Kidney (tissue), 14 donors: Measurements from ENCODE around the gene CRYBG1. TPM values are rescaled to one million over a fixed set of nuclear protein-coding genes. Genes with fewer than 3 reads are reported as not detected.

Experiments
- DNase-seq, 5 donors: peaks; one replicate each; pipeline ENCODE4 v3.0.0-alpha.2; 2013 to 2020
- FAIRE-seq: peaks from 2 replicates; lab custom pipeline; 2012; peaks lifted over from hg19 to GRCh38; lab: Jason Lieb, UNC
- H3K27ac ChIP-seq, 2 donors: one replicate each; pipeline ENCODE4 v1.7.0; 2013; ENCODE audit warnings: low read depth in 2 of 2, low read length in 2 of 2, inconsistent platforms in 1 of 2
- H3K27me3 ChIP-seq: one replicate; pipeline ENCODE4 v1.7.1; 2013; ENCODE audit warnings: low read length, inconsistent platforms; ENCODE audit not compliant: control insufficient read depth, insufficient read depth
- H3K36me3 ChIP-seq, 3 donors: one replicate each; pipeline versions ENCODE4 v1.7.0 to v1.7.1; 2013; ENCODE audit warnings: low read length in 3 of 3, control low read depth in 1 of 3, inconsistent platforms in 1 of 3; ENCODE audit not compliant: insufficient read depth in 3 of 3, control insufficient read depth in 2 of 3
- H3K4me1 ChIP-seq, 3 donors: one replicate each; pipeline versions ENCODE4 v1.7.0 to v1.7.1; 2013; ENCODE audit warnings: low read length in 3 of 3, inconsistent platforms in 1 of 3, low read depth in 1 of 3; ENCODE audit not compliant: control insufficient read depth in 2 of 3, insufficient read depth in 2 of 3
- H3K4me3 ChIP-seq, 3 donors: one replicate each; pipeline versions ENCODE4 v1.7.0 to v1.8.1; 2013; ENCODE audit warnings: low read length in 3 of 3, control low read depth in 1 of 3, inconsistent platforms in 1 of 3
- H3K9ac ChIP-seq, 3 donors: one replicate each; pipeline versions ENCODE4 v1.7.0 to v1.7.1; 2013; ENCODE audit warnings: low read length in 3 of 3, control low read depth in 1 of 3, inconsistent platforms in 1 of 3
- H3K9me3 ChIP-seq, 3 donors: one replicate each; pipeline versions ENCODE4 v1.7.0 to v1.7.1; 2013; ENCODE audit warnings: low read length in 3 of 3, control low read depth in 1 of 3, inconsistent platforms in 1 of 3; ENCODE audit not compliant: control insufficient read depth in 2 of 3, insufficient read depth in 1 of 3
- CTCF ChIP-seq: IDR thresholded peaks from 3 replicates; pipeline ENCODE4 v1.5.1; 2012; ENCODE audit warnings: mild to moderate bottlenecking, moderate library complexity, borderline replicate concordance; ENCODE audit not compliant: insufficient read depth; ENCODE audit errors: extremely low read depth
- intact Hi-C: fragments of 100-400 bp; cut with DNase I; formaldehyde crosslinking; loops from one replicate; pipeline ENCODE4 v1.11.1; 2022
- polyA plus RNA-seq: library from polyadenylated mRNA; stranded (reverse); fragments of 350-450 nt; fragmentation: Illumina TruSeq; extraction: RNeasy Lipid Tissue Mini Kit (QIAGEN cat#74804); gene quantifications from one replicate; pipeline ENCODE4 v1.2.3, GENCODE V29; 2014; ENCODE audit warnings: low read depth, low replicate concordance; ENCODE audit not compliant: insufficient read depth
- total RNA-seq: library from RNA; stranded (reverse); fragmentation: NEBNext Ultra II Directional; extraction: Animal tissue kit (Norgen Biotek cat#: 25700); gene quantifications from one replicate; pipeline ENCODE4 v1.2.1, GENCODE V29; 2021
- donor health status: control.
- donor health status: control.
- donor health status: control.
- donor health status: control.
- donor health status: control.
- donor health status: DM: yes; HTN: yes; CAD: no.
- donor health status: Normal renal cell carcinoma (clear cell type).

The CRYBG1 gene
- total and polyA plus RNA-seq, 2 donors from 2014 or later = 7.0 to 32.6 TPM

GRCh38 chr6:106614166-106614565 lies 253.6 kb downstream of the CRYBG1 start:
- H3K27ac ChIP-seq = no peak overlapping the region
- no peak for DNase-seq
- peaks cover 0 to 3% (median 0%) of the 10 kb centered on the region in 3 donors for H3K36me3 ChIP-seq
- TF ChIP-seq CTCF = no peak
- no peak for FAIRE-seq
- intact Hi-C loops = no loop called here
- H3K27me3 ChIP-seq = no peaks in the 10 kb centered on the region
- H3K4me3 ChIP-seq = no peak overlapping the region
- no peaks in the 10 kb centered on the region for H3K4me1 ChIP-seq
- no peaks in the 10 kb centered on the region for H3K9me3 ChIP-seq
- H3K9ac ChIP-seq = no peak overlapping the region

GRCh38 chr6:106614592-106615257 lies 254.2 kb downstream of the CRYBG1 start:
- no peak for FAIRE-seq
- intact Hi-C loops = no loop called here

GRCh38 chr6:106617302-106617701 lies 256.8 kb downstream of the CRYBG1 start:
- H3K27me3 ChIP-seq = no peaks in the 10 kb centered on the region
- no peak for DNase-seq
- H3K4me1 ChIP-seq = no peaks in the 10 kb centered on the region
- no peak for FAIRE-seq
- H3K36me3 ChIP-seq = peaks cover 0 to 3% (median 2%) of the 10 kb centered on the region in 3 donors
- H3K9ac ChIP-seq = no peak overlapping the region
- no peak overlapping the region for H3K4me3 ChIP-seq
- intact Hi-C loops = no loop called here
- TF ChIP-seq CTCF = no peak
- no peaks in the 10 kb centered on the region for H3K9me3 ChIP-seq
- H3K27ac ChIP-seq = no peak overlapping the region

More at GRCh38 chr6:106614592-106615257, 254.2 kb downstream of the CRYBG1 start:
- Histone ChIP-seq H3K9ac (no peak overlapping the region), H3K36me3 (peaks cover 0 to 3% (median 0%) of the 10 kb centered on the region in 3 donors), H3K27me3 (no peaks in the 10 kb centered on the region), H3K4me3 (no peak overlapping the region), H3K9me3 (no peaks in the 10 kb centered on the region), H3K27ac (no peak overlapping the region), H3K4me1 (no peaks in the 10 kb centered on the region)
- TF ChIP-seq CTCF = no peak
- DNase-seq = no peak
